GM18526 (cell line): ENCODE measurements around the gene KHDC3L.

Source experiments
- POLR2A ChIP-seq: IDR thresholded peaks from 3 replicates; pipeline ENCODE4 v1.6.1; 2011; ENCODE audit not compliant: insufficient read length; ENCODE audit errors: extremely low read depth

Gene KHDC3L

GRCh38 chr6:73362869-73363536 lies 545 bp downstream of the KHDC3L start:
- TF ChIP-seq POLR2A = no peak

DNA sequence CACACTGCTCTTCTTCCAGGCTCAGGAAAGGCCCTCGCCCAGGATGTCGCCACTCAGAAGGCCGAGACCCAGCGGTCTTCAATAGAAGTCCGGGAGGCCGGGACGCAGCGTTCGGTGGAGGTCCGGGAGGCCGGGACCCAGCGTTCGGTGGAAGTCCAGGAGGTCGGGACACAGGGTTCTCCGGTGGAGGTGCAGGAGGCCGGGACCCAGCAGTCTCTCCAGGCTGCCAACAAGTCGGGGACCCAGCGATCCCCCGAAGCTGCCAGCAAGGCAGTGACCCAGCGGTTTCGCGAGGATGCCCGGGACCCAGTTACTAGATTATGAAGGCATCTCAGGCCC lies 1.0 kb downstream of the KHDC3L start:
- no peak for TF ChIP-seq POLR2A

DNA sequence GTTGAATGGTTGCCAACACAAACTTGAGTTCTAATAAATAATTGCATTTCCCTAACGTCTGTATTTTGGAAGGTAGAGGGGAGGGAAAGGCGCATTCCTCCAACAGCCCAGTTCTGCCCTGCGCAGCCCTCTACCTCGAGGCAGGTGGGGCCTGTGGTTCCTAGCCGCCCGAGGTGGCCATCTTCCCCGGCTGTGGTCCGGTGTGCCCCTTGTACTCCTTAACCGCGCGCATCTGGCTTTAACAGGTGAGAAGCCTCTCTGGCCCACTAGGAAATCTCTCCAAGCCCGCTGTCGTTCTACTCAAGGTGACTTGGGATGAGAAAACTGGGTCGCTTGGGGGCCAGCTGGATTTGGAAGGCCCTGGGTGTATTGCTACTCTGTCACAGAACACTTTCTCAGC lies 1.7 kb downstream of the KHDC3L start:
- no peak for TF ChIP-seq POLR2A

DNA sequence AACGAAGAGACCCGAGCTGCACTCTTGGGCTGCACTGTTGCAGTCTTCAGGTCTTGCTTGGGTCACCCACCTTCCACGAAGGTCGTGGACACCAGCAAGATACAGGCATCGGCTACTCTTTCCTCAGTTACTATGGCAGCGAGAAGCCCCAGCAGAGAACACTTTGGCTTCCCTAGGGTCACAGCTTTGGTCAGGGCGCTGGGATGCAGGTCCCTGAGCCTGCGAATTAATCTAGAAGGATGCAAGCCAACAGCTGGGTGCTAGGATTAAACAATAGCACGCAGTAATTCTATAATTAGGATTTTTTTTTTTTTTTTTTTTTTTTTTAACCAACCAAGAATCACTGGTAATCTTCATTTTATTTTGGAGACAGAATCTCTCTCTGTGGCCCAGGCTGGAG lies 2.1 kb downstream of the KHDC3L start:
- TF ChIP-seq POLR2A = no peak

DNA sequence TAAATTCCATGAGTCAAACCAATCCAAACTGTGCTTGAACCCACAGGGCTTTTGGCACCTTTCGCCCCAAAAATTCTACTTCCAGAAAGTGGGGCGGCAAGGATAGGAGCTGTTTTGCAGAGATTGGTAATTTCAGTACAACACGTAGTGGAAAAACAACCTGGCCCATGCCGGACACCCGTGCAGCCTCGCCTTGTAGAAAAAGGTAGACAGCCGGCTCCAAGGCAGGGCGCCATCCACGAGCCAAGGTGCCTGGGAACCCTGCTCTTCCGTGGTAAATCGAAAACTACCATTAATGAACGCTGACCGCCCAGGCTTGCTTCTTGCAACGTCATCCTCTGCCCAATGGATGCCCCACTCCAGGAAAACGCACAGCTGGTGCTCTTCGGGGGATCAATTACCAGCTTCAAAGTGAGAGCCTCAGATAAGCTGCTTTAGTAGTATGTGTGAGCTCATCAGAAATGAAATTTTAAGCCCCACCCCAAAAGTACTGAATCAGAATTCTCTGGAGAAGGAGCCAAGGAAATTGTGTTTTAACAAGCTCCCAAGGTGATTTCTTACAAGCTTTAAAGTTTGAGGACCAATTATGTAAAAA lies 5.4 kb downstream of the KHDC3L start:
- no peak for TF ChIP-seq POLR2A

GRCh38 chr6:73368675-73369074 lies 6.2 kb downstream of the KHDC3L start:
- TF ChIP-seq POLR2A = no peak

DNA sequence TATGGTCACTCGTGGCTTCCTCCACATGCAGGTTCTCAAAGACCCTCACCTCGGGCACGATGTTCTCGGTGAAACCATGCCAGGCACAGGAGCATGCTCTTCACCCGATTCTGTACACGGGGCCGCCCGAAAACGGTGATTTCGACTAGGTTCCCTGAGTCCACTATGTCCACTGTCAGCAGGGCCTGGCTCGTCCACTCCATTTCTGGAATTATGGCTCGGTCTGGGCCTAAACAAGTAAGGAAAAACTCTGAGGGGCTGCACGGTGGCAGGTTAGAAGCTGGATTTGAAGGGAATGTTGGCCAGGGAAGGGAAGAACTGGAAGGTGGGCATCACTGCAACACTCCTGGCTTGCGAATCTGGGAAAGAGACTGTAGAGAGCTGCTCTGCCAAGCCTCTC lies 6.7 kb downstream of the KHDC3L start:
- TF ChIP-seq POLR2A = no peak

DNA sequence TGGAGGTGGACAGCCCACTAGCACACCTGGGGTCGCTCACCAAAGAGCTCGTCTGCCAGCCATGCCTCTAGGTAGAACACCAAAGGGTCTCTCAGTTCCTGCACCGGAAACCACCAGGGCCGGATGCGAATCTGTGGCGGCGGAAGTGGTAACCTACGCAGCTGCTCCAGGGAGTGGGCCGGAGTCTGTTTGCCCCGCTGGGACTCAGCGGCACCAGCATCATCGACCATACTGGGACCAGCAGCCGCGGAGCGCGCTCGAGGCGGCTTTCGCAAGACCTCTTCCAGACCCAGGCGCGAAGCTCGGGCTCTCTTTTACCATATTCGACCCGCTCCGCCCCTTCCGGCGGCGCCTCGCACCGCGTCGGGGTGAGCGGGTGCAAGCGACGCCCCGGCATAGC lies 7.1 kb downstream of the KHDC3L start, which contains the start of gene OOEP:
TSS of gene OOEP (minus strand) at position 335 of the 400 bp plus-strand sequence. CDS start at position 230, 105 bp downstream.
- no peak for TF ChIP-seq POLR2A

GRCh38 chr6:73371984-73372383 lies 9.5 kb downstream of the KHDC3L start:
- TF ChIP-seq POLR2A = no peak

- no peak for TF ChIP-seq POLR2A
These were observed 10.1 kb downstream of the KHDC3L start for GRCh38 chr6:73372516-73372915.

- TF ChIP-seq POLR2A = no peak
These were observed 12.8 kb downstream of the KHDC3L start for GRCh38 chr6:73375216-73375615.

DNA sequence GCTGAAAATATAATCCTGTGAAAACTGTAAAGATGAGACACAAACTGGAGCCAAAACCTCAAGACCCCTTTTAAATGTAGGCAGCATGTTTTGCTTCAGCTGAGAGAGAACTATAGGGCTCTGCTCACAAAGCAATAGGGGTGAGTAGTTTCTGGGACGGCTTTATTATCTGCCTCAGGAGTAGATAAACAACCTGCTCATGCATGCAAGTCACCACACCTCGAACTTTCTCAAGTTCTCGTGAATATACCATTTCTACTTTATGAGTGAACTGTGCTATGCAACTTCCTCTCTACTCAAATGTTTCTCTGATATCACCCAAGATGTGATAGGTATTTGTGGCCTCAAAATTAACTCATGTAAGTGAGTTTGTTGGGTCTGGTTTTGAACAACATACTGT lies 14.8 kb downstream of the KHDC3L start:
- TF ChIP-seq POLR2A = no peak

- TF ChIP-seq POLR2A = no peak
These were observed 20.1 kb downstream of the KHDC3L start for GRCh38 chr6:73382462-73383113.

DNA sequence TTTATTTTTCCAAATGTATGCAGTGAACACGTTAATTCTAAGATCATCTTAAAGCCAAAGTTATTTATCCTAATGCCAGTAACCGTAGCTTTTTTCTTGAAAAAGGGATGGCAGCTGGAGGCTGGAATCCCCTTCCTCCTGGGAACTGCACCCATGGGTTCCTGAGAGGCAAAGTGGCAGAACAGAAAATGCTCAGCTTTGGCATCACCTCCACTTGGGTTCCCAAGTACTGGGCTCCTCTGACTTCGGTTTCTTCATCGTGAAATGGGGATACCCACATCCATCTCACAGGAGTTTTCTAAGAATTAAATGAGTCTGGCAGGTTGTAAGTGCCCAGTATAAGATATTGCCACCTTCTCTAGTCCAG lies 26.0 kb downstream of the KHDC3L start:
- no peak for TF ChIP-seq POLR2A

GRCh38 chr6:73388800-73389512 lies 26.5 kb downstream of the KHDC3L start:
- TF ChIP-seq POLR2A = peak; percentile 30

DNA sequence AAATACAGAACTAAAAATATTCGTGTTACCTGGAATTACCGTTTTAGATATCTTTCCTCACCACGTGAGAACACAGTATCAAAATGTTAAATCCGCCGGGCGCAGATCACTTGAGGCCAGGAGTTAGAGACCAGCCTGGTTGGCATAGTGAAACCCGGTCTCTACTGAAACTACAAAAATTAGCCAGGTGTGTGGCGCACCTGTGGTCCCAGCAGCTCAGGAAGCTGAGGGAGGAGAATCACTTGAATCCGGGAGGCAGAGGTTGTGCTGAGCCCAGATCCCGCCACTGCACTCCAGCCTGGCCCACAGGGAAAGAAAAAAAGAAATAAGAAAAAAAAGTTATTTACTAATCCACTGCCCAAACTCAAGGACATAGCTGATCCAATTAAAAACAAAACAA lies 27.4 kb downstream of the KHDC3L start:
- TF ChIP-seq POLR2A = no peak
